ENCODE data around the gene APRT. TPM values are rescaled to one million over a fixed set of nuclear protein-coding genes. Genes with fewer than 3 reads are reported as not detected.

Gene APRT
- total and polyA plus RNA-seq, 2 of the 8 experiments (the other 6 are each of a cell fraction or from before 2014, with no cell fraction given): 221 to 267 TPM

GRCh38 chr16:88761143-88761534, 50.6 kb downstream of the APRT start:
- no peak overlapping the region for H3K4me2 ChIP-seq (ENCODE audit: insufficient read depth in 1 of 2, low read depth in 2 of 2, low read length in 2 of 2)
- H3K4ac ChIP-seq (replicated peaks; ENCODE audit: insufficient read length, low read depth, low read length): no peak overlapping the region

More at GRCh38 chr16:88761143-88761534, 50.6 kb downstream of the APRT start:
- no peak overlapping the region for H2BK12ac ChIP-seq (ENCODE audit: low read depth, low read length)
- no peak overlapping the region for H4K8ac ChIP-seq (ENCODE audit: extremely low read depth, insufficient read depth, low read length)
- ChIA-PET CTCF (ENCODE audit: partially characterized antibody) (interaction anchor here (1.2 to 25.0 kb wide), 4 partner anchors 8 to 60 kb away, joined by 3 to 251 read pairs (median 96); no protein-coding TSS in a partner anchor), POLR2A (ENCODE audit: partially characterized antibody) (interaction anchor here (1.0 to 4.1 kb wide), 5 partner anchors 10 to 60 kb away, joined by 3 to 22 read pairs (median 3); no protein-coding TSS in a partner anchor)
- H2AK5ac ChIP-seq (ENCODE audit: low read depth, low read length): no peak overlapping the region
- H2BK120ac ChIP-seq (replicated peaks; ENCODE audit: low read depth, low read length): no peak overlapping the region
- H3K18ac ChIP-seq (ENCODE audit: extremely low read depth, low read length): no peak overlapping the region
- H4K5ac ChIP-seq (ENCODE audit: insufficient read length, low read depth, low read length): no peak overlapping the region
- FAIRE-seq (no peak), DNase-seq (ENCODE audit: low read depth in 1 of 2, low spot score in 2 of 2) (no peak)
- no peak overlapping the region for H2BK15ac ChIP-seq (ENCODE audit: low read length)
- H2BK5ac ChIP-seq (ENCODE audit: low read depth, low read length): no peak overlapping the region
- no peak overlapping the region for H3K4me3 ChIP-seq (ENCODE audit: extremely low read depth in 1 of 4, insufficient read depth in 2 of 4, low read depth in 3 of 4, low read length in 4 of 4)
- peaks cover 0 to 11% of the 10 kb centered on the region in 2 experiments for H4K20me1 ChIP-seq (replicated peaks in 1 of 2; ENCODE audit: control insufficient read depth in 1 of 2, insufficient read depth in 2 of 2, low read length in 2 of 2)
- no peaks in the 10 kb centered on the region for H3K23me2 ChIP-seq (ENCODE audit: low read depth, low read length)
- no peak overlapping the region for H3K14ac ChIP-seq (ENCODE audit: insufficient read length)
- peaks cover 5% of the 10 kb centered on the region for H3K79me1 ChIP-seq (ENCODE audit: low read depth, low read length)
- no peaks in the 10 kb centered on the region for H3K36me3 ChIP-seq (ENCODE audit: control insufficient read depth in 2 of 4, insufficient read depth in 4 of 4, low read length in 3 of 4)
- 97% methylated on average over 10 of the region's 11 CpGs; no CpG with 5 or more reads in 1 of the 2 experiments for WGBS, 2 experiments (ENCODE audit: extremely low coverage in 1 of 2, insufficient coverage in 1 of 2, insufficient read length in 1 of 2, insufficient replicate concordance in 2 of 2, low coverage in 1 of 2, low lambda C conversion rate in 2 of 2, missing lambda C conversion rate in 1 of 2)
- H2BK20ac ChIP-seq (ENCODE audit: low read length): no peak overlapping the region
- no peaks in the 10 kb centered on the region for H3K27me3 ChIP-seq (replicated peaks in 1 of 4; ENCODE audit: control insufficient read depth in 3 of 4, extremely low read depth in 1 of 4, insufficient read depth in 3 of 4, low read length in 3 of 4)
- TF ChIP-seq KDM1A (IDR thresholded peaks at IDR 0.05; ENCODE audit: borderline replicate concordance, low read length) (0 out of 2 replicates have a peak, but pooled peaks have one; percentile 39), CTBP2 (IDR thresholded peaks at IDR 0.05; ENCODE audit: borderline replicate concordance, insufficient read depth, insufficient read length, low read length) (no peak)
- no peak overlapping the region for H4K91ac ChIP-seq (replicated peaks; ENCODE audit: insufficient read length, low read length)
- H3K23ac ChIP-seq (ENCODE audit: insufficient read length): no peak overlapping the region
- no peak overlapping the region for H3K56ac ChIP-seq (replicated peaks; ENCODE audit: insufficient read length, low read depth, low read length)
- no peaks in the 10 kb centered on the region; a peak in 1 of 4 replicates for H3K79me2 ChIP-seq (ENCODE audit: control insufficient read depth in 1 of 2, insufficient read depth in 2 of 2, low read length in 2 of 2)
- peaks cover 4 to 33% (median 28%) of the 10 kb centered on the region in 4 experiments for H3K4me1 ChIP-seq (replicated peaks in 1 of 4; ENCODE audit: control insufficient read depth in 3 of 4, insufficient read depth in 4 of 4, low read length in 3 of 4)
- no peak overlapping the region for H2AFZ ChIP-seq (ENCODE audit: low read length)
- H3K9ac ChIP-seq (replicated peaks in 1 of 4; ENCODE audit: extremely low read depth in 1 of 4, low read depth in 3 of 4, low read length in 3 of 4): no peak overlapping the region
- no peak overlapping the region for H3K27ac ChIP-seq (ENCODE audit: low read depth, low read length)
- no peaks in the 10 kb centered on the region for H3K9me3 ChIP-seq (ENCODE audit: insufficient read depth in 2 of 2, low read depth in 1 of 2, low read length in 1 of 2)

All from H1 (cell line).